ENCODE results near the gene PREB. TPM values are rescaled to one million over a fixed set of nuclear protein-coding genes. Genes with fewer than 3 reads are reported as not detected.
"Not testable (repeated sequence)": the region's sequence is repeated elsewhere in the genome, so short reads cannot be mapped to it uniquely, and the experiment has no call there.

The PREB gene
- total and polyA plus RNA-seq, 2 of the 13 experiments (the other 11 are each of a cell fraction or from before 2014, with no cell fraction given) = 112 to 192 TPM

- intact Hi-C loops (cut with micrococcal nuclease; ENCODE audit: unreplicated experiment); H3K9me3 ChIP-seq (ENCODE audit: low read length); H3K79me2 ChIP-seq (ENCODE audit: insufficient read depth, low read length); H2AFZ ChIP-seq (ENCODE audit: low read length); in situ Hi-C loops (cut with HindIII; ENCODE audit: extremely low pct_ligation_motif_present, low pct_unique_long_range_greater_than_20kb); H3K4me2 ChIP-seq (ENCODE audit: low read depth, low read length); BruUV-seq (replicated peaks); H3K4me3 ChIP-seq (replicated peaks in 1 of 3; ENCODE audit: insufficient read depth in 1 of 3, low read depth in 2 of 3, low read length in 3 of 3); ATAC-seq; FAIRE-seq; DNase-seq (ENCODE audit: low spot score); CTCF ChIA-PET (ENCODE audit: low intra/inter-chr PET ratio, low total read pairs); H3K27me3 ChIP-seq (ENCODE audit: control insufficient read depth in 1 of 2, insufficient read depth in 2 of 2, low read length in 2 of 2); H3K9ac ChIP-seq (ENCODE audit: insufficient read depth, low read depth, low read length); H3K36me3 ChIP-seq (replicated peaks in 1 of 2; ENCODE audit: control insufficient read depth in 1 of 2, insufficient read depth in 2 of 2, low read length in 2 of 2); H4K20me1 ChIP-seq (ENCODE audit: insufficient read depth, low read length): not testable (repeated sequence)
- 94% methylated on average over 4 of the region's 4 CpGs for WGBS (ENCODE audit: low lambda C conversion rate)
- POLR2A ChIA-PET = interaction anchor here (1.0 to 3.8 kb wide), 5 partner anchors 9 to 82 kb away, joined by 3 to 19 read pairs (median 3); partner anchors contain the start of gene PREB
- Histone ChIP-seq H3K4me1 (ENCODE audit: insufficient read depth, low read length) (peaks cover 100% of the 10 kb centered on the region), H3K27ac (ENCODE audit: extremely low read length, insufficient read depth, low read length) (peak overlapping the region; percentile 94)
- TF ChIP-seq WIZ (CRISPR knock-in tag; IDR thresholded peaks at IDR 0.05) = 0 out of 2 replicates have a peak, but pooled peaks have one; percentile 37
- TF ChIP-seq ZBTB38 (CRISPR knock-in tag; IDR thresholded peaks at IDR 0.05) = 0 out of 2 replicates have a peak, but pooled peaks have one; percentile 5
Observed at GRCh38 chr2:27175781-27176180, 41.3 kb upstream of the PREB start.

- no peaks in the 10 kb centered on the region; a peak in 1 of 5 replicates for H3K36me3 ChIP-seq (replicated peaks in 1 of 2; ENCODE audit: control insufficient read depth in 1 of 2, insufficient read depth in 2 of 2, low read length in 2 of 2)
- no peaks in the 10 kb centered on the region for H3K79me2 ChIP-seq (ENCODE audit: insufficient read depth, low read length)
- no peak overlapping the region for H3K4me2 ChIP-seq (ENCODE audit: low read depth, low read length)
- ChIA-PET CTCF (ENCODE audit: low intra/inter-chr PET ratio, low total read pairs) (no interaction called here), POLR2A (interaction anchor here (0.7 to 3.8 kb wide), 5 partner anchors 9 to 82 kb away, joined by 3 to 19 read pairs (median 3); partner anchors contain the start of gene PREB)
- no peak overlapping the region for H3K9ac ChIP-seq (ENCODE audit: insufficient read depth, low read depth, low read length)
- in situ Hi-C loops (cut with HindIII; ENCODE audit: extremely low pct_ligation_motif_present, low pct_unique_long_range_greater_than_20kb) = no loop called here
- H3K4me1 ChIP-seq (ENCODE audit: insufficient read depth, low read length) = peaks cover 100% of the 10 kb centered on the region
- no peak for ATAC-seq
- H4K20me1 ChIP-seq (ENCODE audit: insufficient read depth, low read length) = no peaks in the 10 kb centered on the region
- WGBS (ENCODE audit: low lambda C conversion rate) = 84% methylated on average over 8 of the region's 8 CpGs
- intact Hi-C loops (cut with micrococcal nuclease; ENCODE audit: unreplicated experiment) = no loop called here
- no peak for FAIRE-seq
- peak overlapping the region; percentile 43 for H3K27ac ChIP-seq (ENCODE audit: extremely low read length, insufficient read depth, low read length)
- H3K27me3 ChIP-seq (ENCODE audit: control insufficient read depth in 1 of 2, insufficient read depth in 2 of 2, low read length in 2 of 2) = no peaks in the 10 kb centered on the region
- no TSS peak for BruUV-seq (replicated peaks)
- H3K4me3 ChIP-seq (replicated peaks in 1 of 3; ENCODE audit: insufficient read depth in 1 of 3, low read depth in 2 of 3, low read length in 3 of 3) = no peak overlapping the region
- no peak overlapping the region for H2AFZ ChIP-seq (ENCODE audit: low read length)
- peak; percentile 43; the same call in 1 of the 2 replicates for TF ChIP-seq ZBTB38 (CRISPR knock-in tag; IDR thresholded peaks at IDR 0.05)
- no peak for TF ChIP-seq ZNF605 (CRISPR knock-in tag; IDR thresholded peaks at IDR 0.05)
- 0 out of 2 replicates have a peak, but pooled peaks have one; percentile 34 for TF ChIP-seq ZMYM2 (CRISPR knock-in tag; IDR thresholded peaks at IDR 0.05)
- no peak for DNase-seq (ENCODE audit: low spot score)
- H3K9me3 ChIP-seq (ENCODE audit: low read length) = no peaks in the 10 kb centered on the region
Observed at GRCh38 chr2:27175330-27175729, 40.9 kb upstream of the PREB start.

All from HepG2 (cell line).